Esophagus squamous epithelium (tissue), 4 donors: ENCODE data around the gene BCL2L11.

Experiments
- POLR2A ChIP-seq, 4 donors: fragments of 450-650 bp; IDR thresholded peaks; one replicate each; pipeline ENCODE4 v1.6.1; 2017; ENCODE audit warnings: antibody characterized with exemption in 4 of 4, mild to moderate bottlenecking in 4 of 4, moderate library complexity in 3 of 4
- TF ChIP-seq, protein P1 (sequence below), 6 experiments: fragments of 450-650 bp in 4 of 6; fragments of 200-600 bp in 2 of 6; sonication (generic) in 2 of 6; IDR thresholded peaks; one replicate each; pipeline ENCODE4 v1.5.1; 2016 to 2019; ENCODE audit warnings: antibody characterized with exemption in 6 of 6, mild to moderate bottlenecking in 4 of 6, moderate library complexity in 4 of 6

DNA sequence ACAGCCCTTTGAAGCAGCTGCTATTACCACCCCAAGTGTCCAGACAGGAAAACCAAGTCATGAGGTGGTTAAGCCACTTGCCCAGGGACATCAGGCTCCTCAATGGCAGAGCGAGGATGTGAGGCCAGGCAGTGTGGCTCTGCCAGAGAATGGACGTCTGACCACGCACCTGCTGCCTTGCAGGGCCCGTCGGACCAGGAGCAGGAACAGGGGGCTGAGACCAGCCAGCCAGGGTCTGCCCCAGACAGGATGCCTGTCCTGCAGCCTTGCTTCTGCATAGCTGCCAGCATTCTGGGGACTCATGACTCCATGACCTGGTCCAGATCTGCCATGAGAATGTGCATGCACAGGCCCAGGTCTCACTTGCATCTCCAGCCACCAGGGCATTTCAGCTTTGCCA lies 52.0 kb downstream of the BCL2L11 start:
- TF ChIP-seq, protein P1, sequence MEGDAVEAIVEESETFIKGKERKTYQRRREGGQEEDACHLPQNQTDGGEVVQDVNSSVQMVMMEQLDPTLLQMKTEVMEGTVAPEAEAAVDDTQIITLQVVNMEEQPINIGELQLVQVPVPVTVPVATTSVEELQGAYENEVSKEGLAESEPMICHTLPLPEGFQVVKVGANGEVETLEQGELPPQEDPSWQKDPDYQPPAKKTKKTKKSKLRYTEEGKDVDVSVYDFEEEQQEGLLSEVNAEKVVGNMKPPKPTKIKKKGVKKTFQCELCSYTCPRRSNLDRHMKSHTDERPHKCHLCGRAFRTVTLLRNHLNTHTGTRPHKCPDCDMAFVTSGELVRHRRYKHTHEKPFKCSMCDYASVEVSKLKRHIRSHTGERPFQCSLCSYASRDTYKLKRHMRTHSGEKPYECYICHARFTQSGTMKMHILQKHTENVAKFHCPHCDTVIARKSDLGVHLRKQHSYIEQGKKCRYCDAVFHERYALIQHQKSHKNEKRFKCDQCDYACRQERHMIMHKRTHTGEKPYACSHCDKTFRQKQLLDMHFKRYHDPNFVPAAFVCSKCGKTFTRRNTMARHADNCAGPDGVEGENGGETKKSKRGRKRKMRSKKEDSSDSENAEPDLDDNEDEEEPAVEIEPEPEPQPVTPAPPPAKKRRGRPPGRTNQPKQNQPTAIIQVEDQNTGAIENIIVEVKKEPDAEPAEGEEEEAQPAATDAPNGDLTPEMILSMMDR (IDR thresholded peaks at IDR 0.05), result no peak
- no peak for TF ChIP-seq POLR2A (IDR thresholded peaks at IDR 0.05)
